Gastroesophageal sphincter (tissue), 3 donors: ENCODE data around the gene PTBP1.

Experiments
- CTCF ChIP-seq, 4 experiments: fragments of 200-600 bp in 2 of 4; fragments of 450-650 bp in 2 of 4; sonication (generic) in 1 of 4; IDR thresholded peaks; one replicate each; pipeline ENCODE4 v1.5.1; 2017 to 2019; ENCODE audit warnings: antibody characterized with exemption in 4 of 4, mild to moderate bottlenecking in 2 of 4, moderate library complexity in 2 of 4
- POLR2AphosphoS5 ChIP-seq: sonication (generic); formaldehyde crosslinking; IDR thresholded peaks from one replicate; pipeline ENCODE4 v1.6.1; 2017; ENCODE audit warnings: antibody characterized with exemption

- no peak for TF ChIP-seq CTCF (IDR thresholded peaks at IDR 0.05)
- TF ChIP-seq POLR2AphosphoS5, result no peak
Observed at GRCh38 chr19:787536-787935, 9.7 kb upstream of the PTBP1 start.
